T-helper 1 cell treated with Interleukin-12 subunit alpha and Interleukin-12 subunit beta and Interleukin-4 antibody, amounts not matched to agents 30 μg/mL and 1 μg/mL, for 36 hours (primary cell): Measurements from ENCODE around the gene RELB.
"Not testable (repeated sequence)": the region's sequence is repeated elsewhere in the genome, so short reads cannot be mapped to it uniquely, and the experiment has no call there.

Source experiments
- H3K27ac Mint-ChIP-seq: one replicate; pipeline ENCODE4 v1.8.0; 2021; ENCODE audit warnings: mild to moderate bottlenecking, mixed read lengths
- H3K27me3 Mint-ChIP-seq: one replicate; pipeline ENCODE4 v1.8.0; 2021; ENCODE audit warnings: low read depth, mixed read lengths
- H3K36me3 Mint-ChIP-seq: one replicate; pipeline ENCODE4 v1.8.0; 2021; ENCODE audit warnings: low read depth, mixed read lengths
- H3K4me1 Mint-ChIP-seq: one replicate; pipeline ENCODE4 v1.8.0; 2021; ENCODE audit warnings: low read depth, mixed read lengths
- H3K4me3 Mint-ChIP-seq: one replicate; pipeline ENCODE4 v1.8.0; 2021; ENCODE audit warnings: mild to moderate bottlenecking, moderate library complexity, mixed read lengths
- H3K9me3 Mint-ChIP-seq: one replicate; pipeline ENCODE4 v1.8.0; 2021; ENCODE audit warnings: mixed read lengths

Gene RELB

GRCh38 chr19:45001087-45001739 is at the start of gene RELB:
Gene RELB (plus strand): TSS chr19:45001464. CDS start chr19:45001580, 116 bp downstream.
- H3K27ac Mint-ChIP-seq = peak within 1 kb of the TSS; percentile 100

GRCh38 chr19:44954278-44954648 is 47.0 kb upstream of the RELB start:
- Mint-ChIP-seq H3K27ac (peak overlapping the region; percentile 100), H3K9me3 (no peaks in the 10 kb centered on the region), H3K27me3 (no peaks in the 10 kb centered on the region), H3K4me1 (peaks cover 33% of the 10 kb centered on the region), H3K4me3 (peak overlapping the region; percentile 100), H3K36me3 (peaks cover 3% of the 10 kb centered on the region)

More at GRCh38 chr19:45001087-45001739, at the start of gene RELB:
- peaks cover 9% of the 10 kb centered on the region for H3K36me3 Mint-ChIP-seq
- peak within 1 kb of the TSS; percentile 95 for H3K4me3 Mint-ChIP-seq
- no peaks in the 10 kb centered on the region for H3K9me3 Mint-ChIP-seq
- no peaks in the 10 kb centered on the region for H3K27me3 Mint-ChIP-seq
- H3K4me1 Mint-ChIP-seq = peaks cover 20% of the 10 kb centered on the region

DNA sequence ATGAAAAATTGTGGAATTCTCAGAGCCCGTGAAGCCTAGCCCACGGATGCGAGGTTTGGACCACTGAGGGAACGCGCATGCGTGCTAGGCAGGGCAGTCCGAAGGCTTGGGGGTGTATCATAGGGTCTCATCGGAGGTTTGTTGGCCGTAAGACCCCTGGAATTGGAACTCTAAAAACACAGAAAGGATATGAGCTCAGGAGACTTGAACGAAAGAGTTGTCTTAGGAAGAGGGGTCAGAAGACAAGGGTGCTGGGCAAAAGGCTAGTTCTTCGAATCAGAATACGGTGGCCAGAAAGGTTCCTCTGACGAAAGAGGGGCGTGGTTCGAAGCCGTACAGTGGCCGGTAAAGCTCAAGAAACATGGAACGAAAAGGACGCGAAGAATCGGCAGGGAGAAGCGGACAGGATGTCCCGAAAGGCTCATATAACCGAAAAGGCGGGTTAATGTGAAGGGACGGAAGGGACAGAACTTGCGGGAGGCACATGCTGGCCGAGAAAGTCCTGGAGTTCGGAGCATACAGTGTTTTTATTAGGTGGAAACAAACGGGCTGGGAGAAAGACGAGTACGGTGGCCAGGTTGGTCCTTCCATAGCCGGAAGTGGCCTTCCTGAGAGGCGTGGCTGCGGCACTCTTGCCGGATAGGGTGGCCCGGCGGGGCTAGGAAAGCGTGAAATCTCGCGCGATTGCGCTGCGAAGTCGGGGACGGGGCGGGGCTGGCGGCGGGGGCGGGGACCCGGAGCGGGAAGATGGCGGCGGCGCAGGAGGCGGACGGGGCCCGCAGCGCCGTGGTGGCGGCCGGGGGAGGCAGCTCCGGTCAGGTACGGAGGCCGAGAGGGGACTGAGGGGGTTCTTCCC is 46.4 kb upstream of the RELB start, which contains the start of gene CLPTM1:
TSS of gene CLPTM1 (plus strand) at position 732 of the 856 bp plus-strand sequence. CDS start at position 748, 16 bp downstream.
- H3K27me3 Mint-ChIP-seq = no peaks in the 10 kb centered on the region
- H3K27ac Mint-ChIP-seq = peak within 1 kb of the TSS; percentile 100
- H3K9me3 Mint-ChIP-seq = no peaks in the 10 kb centered on the region
- H3K36me3 Mint-ChIP-seq = peaks cover 6% of the 10 kb centered on the region
- peak within 1 kb of the TSS; percentile 100 for H3K4me3 Mint-ChIP-seq
- peaks cover 38% of the 10 kb centered on the region for H3K4me1 Mint-ChIP-seq

DNA sequence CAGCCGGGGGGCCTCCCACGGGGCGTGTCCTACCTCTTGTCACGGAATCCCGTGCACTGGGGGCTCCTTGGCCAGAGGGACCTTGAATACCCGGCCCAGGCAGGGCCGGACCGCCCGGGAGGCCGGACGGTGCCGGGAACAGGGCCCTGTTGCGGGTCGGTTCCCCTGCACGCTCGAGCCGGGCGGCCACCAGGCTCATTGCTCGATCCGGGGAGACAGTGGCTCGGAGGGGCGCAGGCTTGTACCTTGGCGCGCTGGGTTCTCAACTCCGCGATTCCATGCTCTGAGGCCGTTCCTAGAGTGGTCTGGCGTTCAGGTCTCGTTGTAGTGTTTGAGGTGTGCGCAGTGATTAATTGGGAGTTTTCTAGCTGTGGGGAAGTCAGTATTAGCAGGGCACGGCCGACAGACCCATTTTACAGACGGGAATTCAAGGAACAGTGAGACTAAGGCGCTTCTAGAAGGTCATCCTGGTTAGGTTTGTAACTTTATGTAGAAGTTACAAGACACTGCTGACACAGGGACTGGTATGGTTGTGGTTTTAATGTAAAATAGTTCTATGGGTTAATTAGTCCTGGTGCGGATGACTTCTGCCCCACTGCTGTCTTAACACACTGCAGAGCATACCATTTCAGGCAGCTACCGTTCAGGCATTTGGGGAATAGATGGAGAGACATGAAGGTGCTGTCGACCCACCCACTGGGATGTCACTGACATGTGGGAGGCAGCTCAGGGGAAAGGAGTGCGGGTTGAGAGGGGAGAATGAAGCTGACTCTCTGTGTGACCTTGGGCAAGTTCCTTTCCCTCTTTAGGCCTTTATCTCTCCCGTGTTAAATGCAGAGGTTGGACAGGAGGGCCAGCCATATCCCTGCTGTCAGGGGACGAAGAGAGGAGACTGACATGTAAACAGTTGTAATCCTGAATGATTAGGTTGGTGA is 45.5 kb upstream of the RELB start:
- H3K9me3 Mint-ChIP-seq = no peaks in the 10 kb centered on the region
- no peaks in the 10 kb centered on the region for H3K27me3 Mint-ChIP-seq
- H3K4me1 Mint-ChIP-seq = peaks cover 43% of the 10 kb centered on the region
- peaks cover 6% of the 10 kb centered on the region for H3K36me3 Mint-ChIP-seq
- H3K27ac Mint-ChIP-seq = peak overlapping the region; percentile 76
- H3K4me3 Mint-ChIP-seq = peak overlapping the region; percentile 100

GRCh38 chr19:44957526-44957925 is 43.7 kb upstream of the RELB start:
- Mint-ChIP-seq H3K27me3 (no peaks in the 10 kb centered on the region), H3K4me1 (peaks cover 44% of the 10 kb centered on the region), H3K4me3 (peak overlapping the region; percentile 93), H3K36me3 (peaks cover 12% of the 10 kb centered on the region), H3K27ac (no peak overlapping the region), H3K9me3 (no peaks in the 10 kb centered on the region)

GRCh38 chr19:44958090-44958489 is 43.2 kb upstream of the RELB start:
- Mint-ChIP-seq H3K4me1 (peaks cover 44% of the 10 kb centered on the region), H3K27me3 (no peaks in the 10 kb centered on the region), H3K4me3 (no peak overlapping the region), H3K27ac (no peak overlapping the region), H3K36me3 (peaks cover 12% of the 10 kb centered on the region), H3K9me3 (no peaks in the 10 kb centered on the region)

GRCh38 chr19:44959691-44960090 is 41.6 kb upstream of the RELB start:
- Mint-ChIP-seq H3K36me3 (peaks cover 14% of the 10 kb centered on the region), H3K9me3 (no peaks in the 10 kb centered on the region), H3K4me3 (no peak overlapping the region), H3K27me3 (no peaks in the 10 kb centered on the region), H3K4me1 (peaks cover 38% of the 10 kb centered on the region), H3K27ac (peak overlapping the region; percentile 6)

DNA sequence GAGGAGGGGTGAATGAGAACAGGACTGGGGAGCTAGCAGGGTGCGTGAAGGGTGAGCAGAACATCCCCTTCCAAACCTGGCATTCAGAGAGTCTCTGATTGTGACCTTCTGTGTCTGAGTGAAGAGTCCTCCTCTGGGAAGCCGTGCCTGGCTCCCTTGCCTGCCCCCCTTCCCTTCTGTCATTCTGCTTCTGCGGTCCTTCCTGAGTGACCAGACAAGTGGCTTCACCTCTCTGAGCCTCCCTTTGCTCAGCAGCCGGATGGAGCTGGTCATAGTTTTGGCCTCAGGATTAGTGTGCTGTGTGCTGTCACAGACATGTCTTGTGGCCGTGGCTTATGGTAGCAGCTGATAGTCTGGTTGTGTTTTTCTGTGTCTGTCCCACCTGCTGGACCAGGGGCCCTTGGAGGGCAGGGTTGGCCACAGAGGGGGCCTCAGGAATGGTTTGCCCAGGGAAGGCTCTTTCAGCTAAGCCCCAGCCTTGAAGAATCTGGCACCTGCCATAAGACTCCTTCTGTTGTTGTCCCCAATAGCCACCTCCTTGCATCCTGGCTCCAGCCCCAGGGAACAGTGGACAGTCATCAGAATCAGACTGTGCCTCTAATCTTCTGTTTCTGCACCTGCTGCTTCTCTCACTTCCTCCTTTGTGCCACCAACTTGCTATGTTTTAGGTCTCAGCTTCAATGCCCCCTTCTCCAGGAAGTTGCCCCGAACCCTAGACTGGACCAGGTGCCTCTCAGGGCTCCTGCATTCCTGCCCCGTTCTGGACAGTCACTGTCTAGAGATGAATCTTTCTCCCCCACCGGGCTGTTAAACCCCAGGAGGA is 40.1 kb upstream of the RELB start:
- peaks cover 13% of the 10 kb centered on the region for H3K36me3 Mint-ChIP-seq
- H3K27ac Mint-ChIP-seq = no peak overlapping the region
- H3K9me3 Mint-ChIP-seq = no peaks in the 10 kb centered on the region
- no peaks in the 10 kb centered on the region for H3K27me3 Mint-ChIP-seq
- peaks cover 31% of the 10 kb centered on the region for H3K4me1 Mint-ChIP-seq
- H3K4me3 Mint-ChIP-seq = no peak overlapping the region

DNA sequence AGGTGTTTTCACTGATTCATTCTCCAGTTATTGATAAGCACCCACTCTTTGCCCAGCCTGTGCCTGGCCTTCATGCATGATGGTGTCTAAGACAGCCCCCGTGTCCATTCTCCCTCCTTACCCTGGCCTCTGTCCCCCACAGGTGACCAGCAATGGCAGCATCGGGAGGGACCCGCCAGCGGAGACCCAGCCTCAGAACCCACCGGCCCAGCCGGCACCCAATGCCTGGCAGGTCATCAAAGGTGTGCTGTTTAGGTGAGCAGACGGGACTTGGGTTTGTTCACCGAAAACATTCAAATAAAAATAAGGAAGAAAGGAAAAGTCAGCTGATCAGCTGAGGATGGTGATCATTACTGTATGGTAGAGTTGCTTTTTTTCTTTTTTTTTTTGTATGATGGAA is 39.4 kb upstream of the RELB start:
- peaks cover 25% of the 10 kb centered on the region for H3K4me1 Mint-ChIP-seq
- peaks cover 13% of the 10 kb centered on the region for H3K36me3 Mint-ChIP-seq
- no peaks in the 10 kb centered on the region for H3K27me3 Mint-ChIP-seq
- no peak overlapping the region for H3K27ac Mint-ChIP-seq
- H3K9me3 Mint-ChIP-seq = no peaks in the 10 kb centered on the region
- H3K4me3 Mint-ChIP-seq = no peak overlapping the region

- no peaks in the 10 kb centered on the region for H3K9me3 Mint-ChIP-seq
- H3K36me3 Mint-ChIP-seq = peaks cover 9% of the 10 kb centered on the region
- H3K27ac Mint-ChIP-seq = no peak overlapping the region
- H3K4me3 Mint-ChIP-seq = no peak overlapping the region
- no peaks in the 10 kb centered on the region for H3K27me3 Mint-ChIP-seq
- H3K4me1 Mint-ChIP-seq = peaks cover 3% of the 10 kb centered on the region
Observed at GRCh38 chr19:44968118-44968517, 33.1 kb upstream of the RELB start.

- Mint-ChIP-seq H3K4me1 (peaks cover 3% of the 10 kb centered on the region), H3K27me3 (no peaks in the 10 kb centered on the region), H3K27ac (no peak overlapping the region), H3K9me3 (no peaks in the 10 kb centered on the region), H3K4me3 (no peak overlapping the region), H3K36me3 (peaks cover 9% of the 10 kb centered on the region)
Observed at GRCh38 chr19:44968670-44969069, 32.6 kb upstream of the RELB start.

GRCh38 chr19:44969437-44969836 is 31.8 kb upstream of the RELB start:
- Mint-ChIP-seq H3K4me1 (peaks cover 5% of the 10 kb centered on the region), H3K9me3 (no peaks in the 10 kb centered on the region), H3K27ac (no peak overlapping the region), H3K36me3 (peaks cover 11% of the 10 kb centered on the region), H3K4me3 (no peak overlapping the region), H3K27me3 (no peaks in the 10 kb centered on the region)

DNA sequence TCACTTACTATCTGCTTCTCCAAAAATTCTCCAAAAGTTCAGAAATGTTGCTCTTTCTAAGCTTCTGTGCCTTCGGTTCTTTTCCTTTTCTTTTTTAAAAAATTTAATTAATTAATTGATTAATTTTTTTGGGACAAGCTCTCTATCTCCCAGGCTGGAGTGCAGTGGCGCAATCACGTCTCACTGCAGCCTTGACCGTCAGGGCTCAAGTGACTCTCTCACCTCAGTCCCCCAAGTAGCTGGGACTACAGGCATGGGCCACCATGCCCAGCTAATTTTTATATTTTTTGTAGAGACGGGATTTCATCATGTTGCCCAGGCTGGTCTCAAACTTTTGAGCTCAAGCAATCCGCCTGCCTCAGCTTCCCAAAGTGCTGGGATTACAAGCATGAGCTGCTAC is 29.8 kb upstream of the RELB start:
- not testable (repeated sequence) for H3K27me3 Mint-ChIP-seq, H3K27ac Mint-ChIP-seq, H3K9me3 Mint-ChIP-seq, H3K4me1 Mint-ChIP-seq, H3K4me3 Mint-ChIP-seq, H3K36me3 Mint-ChIP-seq
